Endothelial cell of umbilical vein (primary cell): Measurements from ENCODE around the gene DNAH3. TPM values are rescaled to one million over a fixed set of nuclear protein-coding genes. Genes with fewer than 3 reads are reported as not detected.

ENCODE experiments used
- BruUV-seq: library from RNA; stranded (reverse); fragments of 400-500 nt; replicated peaks from 2 replicates; lab custom pipeline; 2021; lab: Mats Ljungman, UMichigan
- CTCF ChIA-PET: fragments of 300-600, 350-600 bp; sonication (Branson Sonifier 250); formaldehyde crosslinking; loops from one replicate; lab custom pipeline; 2021; ENCODE audit warnings: antibody characterized with exemption, inconsistent platforms; lab: Charles Lee
- POLR2A ChIA-PET: fragments of 300-600, 350-600 bp; sonication (Branson Sonifier 250); formaldehyde crosslinking; loops from one replicate; lab custom pipeline; 2021; ENCODE audit warnings: antibody characterized with exemption, inconsistent platforms; lab: Charles Lee
- DNase-seq: peaks from one replicate; pipeline ENCODE4 v3.0.0-alpha.2; 2011; ENCODE audit warnings: low read depth, low spot score
- FAIRE-seq: peaks from 2 replicates; lab custom pipeline; 2011; peaks lifted over from hg19 to GRCh38; lab: Jason Lieb, UNC
- H2AFZ ChIP-seq: 2 replicates; pipeline ENCODE4 v1.6.0; 2012; ENCODE audit warnings: low read depth, low read length, control low read depth, inconsistent platforms
- H3K27ac ChIP-seq: 2 replicates; pipeline ENCODE4 v1.5.1; 2011; ENCODE audit warnings: low read depth, mild to moderate bottlenecking, control low read depth, low read length, moderate library complexity; ENCODE audit not compliant: insufficient read depth
- H3K27me3 ChIP-seq, 2 experiments: 2 replicates each; pipeline versions ENCODE4 v1.6.0 to v1.6.1; 2011; ENCODE audit warnings: low read length in 2 of 2, mixed read lengths in 1 of 2; ENCODE audit not compliant: control insufficient read depth in 2 of 2, insufficient read depth in 2 of 2
- H3K36me3 ChIP-seq, 2 experiments: 2 replicates in 1 of 2; 3 replicates in 1 of 2; pipeline ENCODE4 v1.5.1; 2011; ENCODE audit warnings: low read length in 2 of 2, mild to moderate bottlenecking in 1 of 2, moderate library complexity in 1 of 2; ENCODE audit not compliant: control insufficient read depth in 2 of 2, insufficient read depth in 2 of 2; ENCODE audit errors: extremely low read depth in 1 of 2
- H3K4me1 ChIP-seq: 3 replicates; pipeline ENCODE4 v1.5.1; 2011; ENCODE audit warnings: mild to moderate bottlenecking, low read length; ENCODE audit not compliant: control insufficient read depth, insufficient read depth; ENCODE audit errors: extremely low read depth
- H3K4me2 ChIP-seq: 2 replicates; pipeline ENCODE4 v1.6.1; 2011; ENCODE audit warnings: low read length, control low read depth, mixed read lengths; ENCODE audit not compliant: insufficient read depth
- H3K4me3 ChIP-seq, 3 experiments: fragments of 200-600 bp in 1 of 3; sonication (generic), shearing (Covaris generic) in 1 of 3; replicated peaks in 1 of 3; 2 replicates each; pipeline ENCODE4 v1.5.1; 2011 to 2016; ENCODE audit warnings: control low read depth in 3 of 3, low read length in 3 of 3, mild to moderate bottlenecking in 2 of 3, inconsistent platforms in 1 of 3, low read depth in 1 of 3, moderate library complexity in 1 of 3; ENCODE audit not compliant: insufficient read depth in 1 of 3
- H3K79me2 ChIP-seq: 2 replicates; pipeline ENCODE4 v1.6.0; 2012; ENCODE audit warnings: low read length, inconsistent platforms; ENCODE audit not compliant: control insufficient read depth, insufficient read depth
- H3K9ac ChIP-seq: replicated peaks from 2 replicates; pipeline ENCODE3; 2011; ENCODE audit warnings: low read length, control low read depth; ENCODE audit not compliant: insufficient read depth; ENCODE audit errors: extremely low read depth
- H3K9me1 ChIP-seq: replicated peaks from 3 replicates; pipeline ENCODE4 v1.6.0; 2011; ENCODE audit warnings: mild to moderate bottlenecking, low read length; ENCODE audit not compliant: control insufficient read depth, insufficient read depth; ENCODE audit errors: extremely low read depth
- H3K9me3 ChIP-seq: replicated peaks from 2 replicates; pipeline ENCODE4 v1.5.1; 2012; ENCODE audit warnings: low read length, inconsistent platforms; ENCODE audit not compliant: control insufficient read depth, insufficient read depth
- H4K20me1 ChIP-seq: replicated peaks from 2 replicates; pipeline ENCODE3; 2011; ENCODE audit warnings: mild to moderate bottlenecking, low read length; ENCODE audit not compliant: control insufficient read depth, insufficient read depth; ENCODE audit errors: extremely low read depth
- EZH2 ChIP-seq: IDR thresholded peaks from 2 replicates; pipeline ENCODE4 v1.6.1; 2012; ENCODE audit warnings: borderline replicate concordance, low read depth, mild to moderate bottlenecking, moderate library complexity, low read length, inconsistent platforms; ENCODE audit not compliant: severe bottlenecking
- FOS ChIP-seq: IDR thresholded peaks from 2 replicates; pipeline ENCODE4 v1.6.1; 2011; ENCODE audit warnings: mild to moderate bottlenecking, low read length, moderate library complexity, borderline replicate concordance; ENCODE audit not compliant: insufficient read depth
- GATA2 ChIP-seq: IDR thresholded peaks from 2 replicates; pipeline ENCODE4 v1.7.0; 2011; ENCODE audit warnings: low read depth, mild to moderate bottlenecking, moderate library complexity, mixed read lengths, low read length; ENCODE audit not compliant: insufficient read length, insufficient read depth
- JUN ChIP-seq: IDR thresholded peaks from 2 replicates; pipeline ENCODE4 v1.6.1; 2011; ENCODE audit warnings: borderline replicate concordance, low read depth; ENCODE audit not compliant: insufficient read length, insufficient read depth
- MAX ChIP-seq: IDR thresholded peaks from 2 replicates; pipeline ENCODE4 v1.6.1; 2011; ENCODE audit not compliant: insufficient read depth, insufficient read length
- POLR2A ChIP-seq: IDR thresholded peaks from 2 replicates; pipeline ENCODE4 v1.6.1; 2012; ENCODE audit warnings: low read depth, mild to moderate bottlenecking, control low read depth, low read length
- dilution Hi-C: fragments of 300-500 bp; cut with MboI; formaldehyde crosslinking; loops from one replicate; pipeline ENCODE4 v1.15.0; 2019; ENCODE audit warnings: low sequenced_read_pairs; ENCODE audit not compliant: extremely low pct_ligation_motif_present
- intact Hi-C: fragments of 100-400 bp; cut with micrococcal nuclease; formaldehyde crosslinking; loops from one replicate; pipeline ENCODE4 v1.10.0; 2022
- polyA plus RNA-seq, 4 experiments: library from polyadenylated mRNA; depleted of rRNA in 3 of 4; stranded (reverse) in 3 of 4; unstranded in 1 of 4; fragments of >200 nt; gene quantifications; 2 replicates each; pipeline versions ENCODE4 v1.2.1 to v1.2.3, GENCODE V29; 2011 to 2012; ENCODE audit warnings: missing spikeins in 1 of 4
- total RNA-seq: library from RNA; stranded (reverse); gene quantifications from 2 replicates; pipeline ENCODE4 v1.2.3, GENCODE V29; 2021

The DNAH3 gene
- total and polyA plus RNA-seq, 2 donors (not counting 3 experiments of a cell fraction or from before 2014, with no cell fraction given), result not detected

- ChIA-PET POLR2A (interaction anchor here (0.6 to 0.8 kb wide), 2 partner anchors 9 to 254 kb away, joined by 3 to 5 read pairs; no protein-coding TSS in a partner anchor), CTCF (interaction anchor here (1.1 to 2.9 kb wide), 5 partner anchors 34 to 99 kb away, joined by 3 to 22 read pairs (median 4); no protein-coding TSS in a partner anchor)
- no peak for TF ChIP-seq GATA2
- no peak for TF ChIP-seq FOS
- TF ChIP-seq EZH2, result no peak
- no peak for TF ChIP-seq JUN
- peak; percentile 51 for TF ChIP-seq POLR2A
- no peak for TF ChIP-seq MAX
- dilution Hi-C loops, result no loop called here
- Histone ChIP-seq H4K20me1 (no peaks in the 10 kb centered on the region), H3K27ac (peak overlapping the region; percentile 100), H3K9ac (peak overlapping the region; percentile 95), H3K4me1 (peaks cover 75% of the 10 kb centered on the region), H2AFZ (no peak overlapping the region), H3K9me1 (no peaks in the 10 kb centered on the region), H3K9me3 (no peaks in the 10 kb centered on the region), H3K36me3 (no peaks in the 10 kb centered on the region), H3K4me2 (peak overlapping the region; percentile 86), H3K79me2 (peaks cover 44% of the 10 kb centered on the region), H3K27me3 (no peaks in the 10 kb centered on the region), H3K4me3 (peak overlapping the region in 1 of 3 experiments; percentile 76)
- intact Hi-C loops, result loop anchor here (5.0 kb wide), 4 partner anchors 95 to 1290 kb away; partner anchors contain the start of genes ERI2, REXO5 and THUMPD1
- no peak for FAIRE-seq
- no TSS peak for BruUV-seq
- no peak for DNase-seq
Observed at GRCh38 chr16:20902426-20902825, 248.2 kb downstream of the DNAH3 start.
